GM12873 (cell line): ENCODE results near the gene MYOM3.

ENCODE experiments used
- CTCF ChIP-seq: IDR thresholded peaks from 2 replicates; pipeline ENCODE4 v1.5.1; 2012; ENCODE audit warnings: low read depth, mild to moderate bottlenecking, moderate library complexity, low read length, control low read depth; ENCODE audit not compliant: insufficient read depth; ENCODE audit errors: missing control alignments

Gene MYOM3

GRCh38 chr1:24119859-24120756 lies 8.2 kb upstream of the MYOM3 start:
- TF ChIP-seq CTCF: no peak

- TF ChIP-seq CTCF: no peak
These were observed 7.5 kb upstream of the MYOM3 start for GRCh38 chr1:24119489-24119858.

GRCh38 chr1:24118410-24119242 lies 6.7 kb upstream of the MYOM3 start:
- no peak for TF ChIP-seq CTCF

GRCh38 chr1:24117722-24118409 lies 5.9 kb upstream of the MYOM3 start:
- no peak for TF ChIP-seq CTCF

GRCh38 chr1:24117132-24117531 lies 5.2 kb upstream of the MYOM3 start:
- TF ChIP-seq CTCF: no peak

- TF ChIP-seq CTCF: no peak
These were observed 2.8 kb upstream of the MYOM3 start for GRCh38 chr1:24114753-24115152.

GRCh38 chr1:24113641-24114033 lies 1.7 kb upstream of the MYOM3 start:
- no peak for TF ChIP-seq CTCF
